Metanephros (tissue), 1 donor: ENCODE results near the gene SLC30A1. TPM values are rescaled to one million over a fixed set of nuclear protein-coding genes. Genes with fewer than 3 reads are reported as not detected.

Experiments
- total RNA-seq: library from RNA; depleted of rRNA; stranded (reverse); fragments of >200 nt; gene quantifications from one replicate; pipeline ENCODE4 v1.2.3, GENCODE V29; 2014

Gene SLC30A1
- 28.2 TPM for total RNA-seq

GRCh38 chr1:211578640-211579439, at the start of gene SLC30A1:
SLC30A1 (minus strand) TSS chr1:211579161; CDS start chr1:211578612, 549 bp downstream.

Other genes with a start within 250 kb of the SLC30A1 start
- not detected for gene RD3, start 87.0 kb downstream of the SLC30A1 start, total RNA-seq
- 10.2 TPM for gene NEK2, start 96.5 kb upstream of the SLC30A1 start, total RNA-seq